Vagina (tissue), 2 donors: ENCODE data around the gene ANK2. TPM values are rescaled to one million over a fixed set of nuclear protein-coding genes. Genes with fewer than 3 reads are reported as not detected.

Experiments used
- DNase-seq, 2 donors: peaks; one replicate each; pipeline ENCODE4 v3.0.0-alpha.2; 2017; ENCODE audit errors: extremely low spot score in 2 of 2
- H3K27ac ChIP-seq: fragments of 200-600 bp; sonication (generic); one replicate; pipeline ENCODE4 v1.5.1; 2019
- H3K27me3 ChIP-seq: fragments of 200-600 bp; sonication (generic); one replicate; pipeline ENCODE4 v1.5.1; 2019
- H3K36me3 ChIP-seq, 2 donors: fragments of 200-600 bp; sonication (generic); one replicate each; pipeline ENCODE4 v1.5.1; 2017 to 2019
- H3K4me1 ChIP-seq: fragments of 200-600 bp; sonication (generic); one replicate; pipeline ENCODE4 v1.5.1; 2019
- H3K4me3 ChIP-seq, 2 donors: fragments of 200-600 bp; sonication (generic); 1 replicate in 1 of 2; 2 replicates in 1 of 2; pipeline ENCODE4 v1.5.1; 2016 to 2019
- H3K9me3 ChIP-seq: fragments of 200-600 bp; sonication (generic); one replicate; pipeline ENCODE4 v1.5.1; 2019
- CTCF ChIP-seq, 3 experiments: fragments of 450-650 bp in 2 of 3; fragments of 200-600 bp in 1 of 3; sonication (generic) in 1 of 3; IDR thresholded peaks; one replicate each; pipeline ENCODE4 v1.5.1; 2017 to 2019; ENCODE audit warnings: antibody characterized with exemption in 3 of 3, mild to moderate bottlenecking in 2 of 3, moderate library complexity in 2 of 3
- POLR2A ChIP-seq, 2 donors: fragments of 450-650 bp; IDR thresholded peaks; one replicate each; pipeline ENCODE4 v1.6.1; 2017; ENCODE audit warnings: antibody characterized with exemption in 2 of 2, mild to moderate bottlenecking in 2 of 2, moderate library complexity in 2 of 2
- POLR2AphosphoS5 ChIP-seq, 2 donors: sonication (generic); formaldehyde crosslinking; IDR thresholded peaks; one replicate each; pipeline ENCODE4 v1.9.0; 2017; ENCODE audit warnings: antibody characterized with exemption in 2 of 2, mild to moderate bottlenecking in 2 of 2, low read depth in 1 of 2; ENCODE audit not compliant: insufficient read depth in 1 of 2
- intact Hi-C: fragments of 100-400 bp; cut with DNase I; formaldehyde crosslinking; loops from one replicate; pipeline ENCODE4 v1.15.1; 2023
- total RNA-seq: library from RNA; depleted of rRNA; stranded (reverse); fragments of >200 nt; gene quantifications from one replicate; pipeline ENCODE4 v1.2.3, GENCODE V29; 2016

ANK2 gene
- total RNA-seq, 1 donor from 2014 or later = 64.6 TPM

GRCh38 chr4:113116414-113117357 is 67.2 kb downstream of the ANK2 start:
- no peak for TF ChIP-seq POLR2AphosphoS5 (IDR thresholded peaks at IDR 0.05; ENCODE audit: insufficient read depth in 1 of 2, low read depth in 1 of 2)
- no peak for TF ChIP-seq CTCF (IDR thresholded peaks at IDR 0.05)
- TF ChIP-seq POLR2A (IDR thresholded peaks at IDR 0.05) = no peak
- H3K27me3 ChIP-seq = no peaks in the 10 kb centered on the region
- no peaks in the 10 kb centered on the region for H3K36me3 ChIP-seq
- H3K27ac ChIP-seq = no peak overlapping the region
- H3K4me1 ChIP-seq = peaks cover 9% of the 10 kb centered on the region
- peak overlapping the region in 1 of 2 donors; percentile 18 for H3K4me3 ChIP-seq
- intact Hi-C loops = no loop called here
- no peak for DNase-seq
- H3K9me3 ChIP-seq = no peaks in the 10 kb centered on the region

GRCh38 chr4:113117358-113117702 is 67.9 kb downstream of the ANK2 start:
- Histone ChIP-seq H3K27ac (no peak overlapping the region), H3K36me3 (no peaks in the 10 kb centered on the region), H3K27me3 (no peaks in the 10 kb centered on the region), H3K4me3 (no peak overlapping the region), H3K9me3 (no peaks in the 10 kb centered on the region), H3K4me1 (peaks cover 9% of the 10 kb centered on the region)
- intact Hi-C loops = no loop called here
- DNase-seq = no peak
- no peak for TF ChIP-seq POLR2A (IDR thresholded peaks at IDR 0.05)
- TF ChIP-seq CTCF (IDR thresholded peaks at IDR 0.05) = no peak
- no peak for TF ChIP-seq POLR2AphosphoS5 (IDR thresholded peaks at IDR 0.05; ENCODE audit: insufficient read depth in 1 of 2, low read depth in 1 of 2)

- no peaks in the 10 kb centered on the region for H3K4me1 ChIP-seq
These were observed 72.6 kb downstream of the ANK2 start for GRCh38 chr4:113122066-113122465.

GRCh38 chr4:113125418-113125817 is 76.0 kb downstream of the ANK2 start:
- no peak for DNase-seq
- H3K4me1 ChIP-seq = no peaks in the 10 kb centered on the region
- no peak overlapping the region for H3K4me3 ChIP-seq
- no peak for TF ChIP-seq POLR2A (IDR thresholded peaks at IDR 0.05)
- TF ChIP-seq POLR2AphosphoS5 (IDR thresholded peaks at IDR 0.05; ENCODE audit: insufficient read depth in 1 of 2, low read depth in 1 of 2) = no peak
- TF ChIP-seq CTCF (IDR thresholded peaks at IDR 0.05) = no peak
- no peaks in the 10 kb centered on the region for H3K27me3 ChIP-seq
- intact Hi-C loops = no loop called here
- H3K36me3 ChIP-seq = no peaks in the 10 kb centered on the region
- no peak overlapping the region for H3K27ac ChIP-seq
- no peaks in the 10 kb centered on the region for H3K9me3 ChIP-seq

More at GRCh38 chr4:113122066-113122465, 72.6 kb downstream of the ANK2 start:
- TF ChIP-seq CTCF (IDR thresholded peaks at IDR 0.05) (no peak), POLR2A (IDR thresholded peaks at IDR 0.05) (no peak), POLR2AphosphoS5 (IDR thresholded peaks at IDR 0.05; ENCODE audit: insufficient read depth in 1 of 2, low read depth in 1 of 2) (no peak)
- Histone ChIP-seq H3K9me3 (no peaks in the 10 kb centered on the region), H3K27me3 (no peaks in the 10 kb centered on the region), H3K27ac (no peak overlapping the region), H3K36me3 (no peaks in the 10 kb centered on the region), H3K4me3 (no peak overlapping the region)
- intact Hi-C loops = no loop called here
- no peak for DNase-seq

- Histone ChIP-seq H3K27me3 (no peaks in the 10 kb centered on the region), H3K4me3 (no peak overlapping the region), H3K27ac (no peak overlapping the region), H3K9me3 (no peaks in the 10 kb centered on the region), H3K36me3 (no peaks in the 10 kb centered on the region), H3K4me1 (no peaks in the 10 kb centered on the region)
- intact Hi-C loops = no loop called here
- no peak for TF ChIP-seq POLR2AphosphoS5 (IDR thresholded peaks at IDR 0.05; ENCODE audit: insufficient read depth in 1 of 2, low read depth in 1 of 2)
- TF ChIP-seq POLR2A (IDR thresholded peaks at IDR 0.05) = no peak
- no peak for TF ChIP-seq CTCF (IDR thresholded peaks at IDR 0.05)
- DNase-seq = no peak
These were observed 81.7 kb downstream of the ANK2 start for GRCh38 chr4:113131136-113131535.
